Epithelial cell of esophagus (primary cell): ENCODE data around the gene DYRK2.

Experiments used
- DNase-seq: peaks from one replicate; pipeline ENCODE4 v3.0.0; 2010; ENCODE audit warnings: low read depth
- H3K4me3 ChIP-seq: 2 replicates; pipeline ENCODE4 v1.5.1; 2011; ENCODE audit warnings: mild to moderate bottlenecking, low read length, control low read depth
- TF ChIP-seq, protein P1 (sequence below): IDR thresholded peaks from 2 replicates; pipeline ENCODE4 v1.5.1; 2011; ENCODE audit warnings: low read depth, mild to moderate bottlenecking, low read length, control low read depth, inconsistent platforms; ENCODE audit not compliant: insufficient read depth; ENCODE audit errors: missing control alignments

DYRK2 gene

DNA sequence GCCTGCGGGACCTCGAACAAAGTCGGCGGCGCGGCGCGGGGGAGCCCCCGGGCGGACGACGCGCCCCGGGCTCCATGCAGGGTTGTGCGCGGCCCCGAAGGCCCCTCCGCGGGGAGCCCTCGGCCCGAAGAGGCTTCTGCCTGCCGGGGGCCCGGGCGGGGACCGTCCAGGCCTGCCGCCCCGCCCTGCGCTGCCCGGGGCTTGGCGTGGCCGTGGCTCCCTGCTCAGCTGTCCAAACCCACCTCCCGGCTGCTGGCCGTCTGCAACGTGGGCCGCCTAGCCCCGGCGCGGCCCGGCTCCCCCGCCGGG lies 670 bp downstream of the DYRK2 start:
- peak overlapping the region; percentile 74 for H3K4me3 ChIP-seq
- DNase-seq, result no peak
- TF ChIP-seq, protein P1, sequence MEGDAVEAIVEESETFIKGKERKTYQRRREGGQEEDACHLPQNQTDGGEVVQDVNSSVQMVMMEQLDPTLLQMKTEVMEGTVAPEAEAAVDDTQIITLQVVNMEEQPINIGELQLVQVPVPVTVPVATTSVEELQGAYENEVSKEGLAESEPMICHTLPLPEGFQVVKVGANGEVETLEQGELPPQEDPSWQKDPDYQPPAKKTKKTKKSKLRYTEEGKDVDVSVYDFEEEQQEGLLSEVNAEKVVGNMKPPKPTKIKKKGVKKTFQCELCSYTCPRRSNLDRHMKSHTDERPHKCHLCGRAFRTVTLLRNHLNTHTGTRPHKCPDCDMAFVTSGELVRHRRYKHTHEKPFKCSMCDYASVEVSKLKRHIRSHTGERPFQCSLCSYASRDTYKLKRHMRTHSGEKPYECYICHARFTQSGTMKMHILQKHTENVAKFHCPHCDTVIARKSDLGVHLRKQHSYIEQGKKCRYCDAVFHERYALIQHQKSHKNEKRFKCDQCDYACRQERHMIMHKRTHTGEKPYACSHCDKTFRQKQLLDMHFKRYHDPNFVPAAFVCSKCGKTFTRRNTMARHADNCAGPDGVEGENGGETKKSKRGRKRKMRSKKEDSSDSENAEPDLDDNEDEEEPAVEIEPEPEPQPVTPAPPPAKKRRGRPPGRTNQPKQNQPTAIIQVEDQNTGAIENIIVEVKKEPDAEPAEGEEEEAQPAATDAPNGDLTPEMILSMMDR, result no peak

DNA sequence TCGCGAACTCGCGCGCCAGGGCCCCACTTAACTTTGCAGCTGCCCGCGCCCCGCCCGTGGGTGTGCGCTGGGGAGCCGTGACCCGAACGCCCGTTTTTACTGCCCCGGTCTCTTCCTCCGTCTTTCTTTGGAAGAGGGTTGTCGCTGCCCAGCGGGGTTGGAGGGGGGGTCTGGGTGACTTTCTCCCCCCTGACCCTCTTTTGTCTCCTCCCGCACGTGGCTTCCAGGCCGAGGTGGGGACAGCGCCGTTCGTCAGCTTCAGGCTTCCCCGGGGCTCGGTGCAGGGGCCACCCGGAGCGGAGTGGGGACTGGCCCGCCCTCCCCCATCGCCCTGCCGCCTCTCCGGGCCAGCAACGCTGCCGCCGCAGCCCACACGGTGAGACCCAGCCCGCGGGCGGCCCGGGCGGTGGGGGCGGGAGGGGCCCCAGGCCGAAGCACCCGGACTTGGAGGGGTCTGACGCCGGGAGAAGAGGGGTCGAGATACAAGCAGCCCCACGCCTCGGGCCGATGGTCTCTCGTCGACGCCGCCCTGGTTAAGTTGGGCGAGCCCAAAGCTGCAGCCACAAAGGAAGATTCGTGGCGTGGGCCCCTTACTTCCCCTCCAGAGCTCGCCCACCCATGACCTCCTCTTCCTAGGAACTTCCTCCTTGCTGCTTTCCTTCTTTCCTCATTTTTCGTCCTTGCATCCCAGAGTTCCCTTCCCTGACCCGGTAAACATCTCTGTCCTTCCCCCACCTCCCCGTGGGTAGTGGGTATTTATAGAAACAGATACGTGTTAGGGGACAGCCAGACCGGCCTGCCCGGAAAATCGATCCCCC lies 1.2 kb downstream of the DYRK2 start:
- DNase-seq, result no peak
- peak overlapping the region; percentile 74 for H3K4me3 ChIP-seq
- TF ChIP-seq, protein P1, result no peak

DNA sequence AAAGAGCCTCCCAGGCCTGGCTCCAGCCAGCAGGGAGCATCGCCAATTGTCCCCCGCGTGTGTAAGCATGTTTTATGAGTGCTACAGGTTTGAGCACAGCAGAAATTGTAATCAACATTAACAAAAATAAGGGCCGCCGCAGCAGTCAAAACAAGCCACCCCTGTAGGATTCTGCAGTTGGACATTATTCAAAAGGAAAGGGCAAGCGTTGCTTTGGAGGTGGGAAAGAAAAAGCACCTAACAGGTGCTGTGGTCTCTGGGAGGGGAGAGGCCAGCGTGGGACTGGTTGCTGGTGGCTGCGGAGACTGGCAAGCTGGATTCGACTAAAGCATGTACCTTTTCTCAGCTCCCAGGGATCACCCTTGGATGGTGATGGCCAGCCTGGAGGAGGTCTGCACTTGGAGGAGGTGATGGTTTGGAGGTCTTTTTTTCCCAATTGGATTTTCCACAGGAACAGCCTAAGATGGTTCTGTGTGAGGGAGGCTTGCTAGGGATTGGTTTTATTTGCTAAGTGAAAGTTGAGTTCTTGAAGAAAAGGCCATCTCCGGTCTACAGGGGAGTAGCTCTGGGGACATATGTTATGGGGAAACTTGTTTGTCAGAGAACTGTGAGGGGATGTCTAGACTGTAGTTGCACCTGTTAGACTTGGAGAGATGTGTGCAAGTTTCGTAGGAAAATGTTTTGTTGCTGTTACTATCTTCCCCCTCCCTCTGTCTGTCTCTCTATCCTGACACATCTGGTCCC lies 2.0 kb downstream of the DYRK2 start:
- TF ChIP-seq, protein P1, result no peak
- H3K4me3 ChIP-seq, result peak overlapping the region; percentile 74
- DNase-seq, result no peak

DNA sequence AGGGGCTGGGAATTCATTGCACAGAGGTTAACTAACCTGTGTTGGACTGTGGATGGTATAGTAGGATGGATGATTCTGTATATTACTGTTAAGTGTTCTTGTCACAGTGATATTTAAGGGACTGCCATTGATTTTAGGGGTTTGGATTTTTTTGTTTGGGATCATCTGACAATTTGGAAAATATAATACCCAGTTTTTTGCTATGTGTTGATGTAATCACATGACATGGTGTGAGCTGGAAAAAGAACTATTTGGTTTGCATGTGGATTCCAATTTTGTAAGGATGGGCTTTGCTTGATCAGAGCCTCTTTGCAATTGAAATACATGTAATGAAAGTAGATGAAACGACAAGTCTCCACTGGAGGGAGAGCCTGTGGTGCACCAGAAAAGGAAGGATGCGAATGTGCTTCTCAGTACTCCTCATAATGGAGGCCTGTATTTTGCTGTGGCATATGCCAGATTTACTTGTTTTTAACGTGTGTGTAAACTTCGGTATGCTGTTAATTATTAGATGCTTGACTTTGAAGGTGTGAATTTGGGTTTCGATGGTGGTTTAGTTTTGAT lies 2.7 kb downstream of the DYRK2 start:
- H3K4me3 ChIP-seq, result peak overlapping the region; percentile 74

DNA sequence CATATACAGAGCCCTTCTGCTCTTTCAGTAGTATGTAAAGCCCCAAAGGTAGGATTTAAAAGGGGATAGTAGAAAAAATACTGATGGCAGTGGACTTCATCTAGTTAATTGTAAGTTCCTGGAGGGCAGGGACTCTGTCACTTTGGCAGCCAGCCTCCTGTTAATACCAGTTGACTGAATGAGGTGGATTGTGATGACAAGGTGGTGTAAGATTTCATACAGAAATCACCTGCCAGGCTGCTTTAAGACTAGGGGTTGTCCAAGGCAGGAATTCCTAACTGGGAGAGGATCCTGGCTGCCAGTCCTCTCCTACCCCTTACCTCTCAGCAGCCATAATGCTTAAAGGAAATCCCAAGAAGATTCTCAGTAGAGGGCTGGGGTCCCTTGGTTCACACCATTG lies 7.3 kb downstream of the DYRK2 start:
- no peak for DNase-seq
- TF ChIP-seq, protein P1, result no peak
- no peak overlapping the region for H3K4me3 ChIP-seq

More for the DNA sequence above, 2.7 kb downstream of the DYRK2 start:
- TF ChIP-seq, protein P1, result peak; percentile 27
- DNase-seq, result peak; percentile 17

DNA sequence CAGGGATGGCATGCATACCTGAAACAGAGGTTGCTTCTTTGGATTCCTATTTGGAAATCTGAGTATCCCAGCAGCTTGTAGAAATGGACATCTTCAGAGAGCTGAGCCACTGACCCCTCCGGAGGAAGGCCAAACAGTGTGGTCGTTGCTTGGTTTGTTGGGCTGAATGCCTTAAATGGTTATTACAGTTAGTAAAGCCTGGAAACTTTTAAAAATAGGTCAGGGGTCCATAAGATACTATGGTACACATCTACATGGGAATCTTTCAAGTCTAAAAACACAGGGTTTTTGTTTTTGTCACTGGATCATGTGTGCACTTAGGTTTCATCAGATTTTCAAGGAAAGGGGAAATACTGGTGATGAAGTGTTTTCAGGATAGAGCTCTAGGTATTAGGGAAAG lies 7.7 kb downstream of the DYRK2 start:
- no peak for DNase-seq
- no peak overlapping the region for H3K4me3 ChIP-seq

More for the DNA sequence above, 7.7 kb downstream of the DYRK2 start:
- TF ChIP-seq, protein P1, result no peak
